ENCODE measurements around the gene CNTNAP3.
"Not testable (repeated sequence)": the region's sequence is repeated elsewhere in the genome, so short reads cannot be mapped to it uniquely, and the experiment has no call there.

CNTNAP3 gene

DNA sequence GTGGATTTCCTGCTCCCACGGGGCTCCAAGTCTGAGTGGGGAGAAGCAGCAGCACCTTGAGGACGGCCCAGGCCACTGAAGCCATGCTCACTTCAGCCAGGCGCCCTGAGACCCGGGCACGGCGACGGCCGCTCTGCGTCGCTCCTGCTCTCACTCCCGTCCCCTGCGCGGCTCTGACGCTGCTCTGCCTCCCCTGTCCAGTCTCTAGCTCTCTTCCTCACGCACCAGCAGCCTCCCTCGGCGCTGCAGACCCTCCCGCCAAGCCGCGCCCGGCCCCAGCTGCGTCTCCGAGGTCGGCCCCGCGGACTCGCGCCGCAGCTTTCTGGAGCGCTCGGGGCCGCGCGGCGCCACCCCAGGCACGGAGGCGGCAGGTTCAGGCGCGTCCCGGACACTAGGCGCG is at the start of gene CNTNAP3:
TSS of gene CNTNAP3 (minus strand) at position 188 of the 400 bp plus-strand sequence. CDS start at position 85, 103 bp downstream.
- not testable (repeated sequence) for DNase-seq

DNA sequence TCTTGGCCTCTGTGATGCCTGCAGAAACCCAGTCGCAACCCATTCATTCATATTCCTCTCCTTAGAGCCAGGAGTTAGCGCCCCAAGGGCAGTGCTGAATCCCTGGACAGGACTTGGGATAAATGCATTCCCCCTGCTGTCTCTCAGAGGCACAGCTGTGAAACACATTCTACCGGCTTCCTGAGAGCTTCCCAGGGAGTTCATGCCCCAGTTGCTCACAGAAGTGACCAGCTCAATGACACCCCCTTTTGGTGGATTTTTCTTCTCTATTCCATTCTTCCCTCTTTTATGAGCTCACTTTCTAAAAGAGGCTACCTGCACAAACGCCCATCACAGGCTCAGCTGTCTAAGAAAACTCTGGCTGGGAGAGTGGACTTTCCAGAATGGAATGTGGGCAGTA is 8.0 kb downstream of the CNTNAP3 start:
- DNase-seq, result not testable (repeated sequence)

DNA sequence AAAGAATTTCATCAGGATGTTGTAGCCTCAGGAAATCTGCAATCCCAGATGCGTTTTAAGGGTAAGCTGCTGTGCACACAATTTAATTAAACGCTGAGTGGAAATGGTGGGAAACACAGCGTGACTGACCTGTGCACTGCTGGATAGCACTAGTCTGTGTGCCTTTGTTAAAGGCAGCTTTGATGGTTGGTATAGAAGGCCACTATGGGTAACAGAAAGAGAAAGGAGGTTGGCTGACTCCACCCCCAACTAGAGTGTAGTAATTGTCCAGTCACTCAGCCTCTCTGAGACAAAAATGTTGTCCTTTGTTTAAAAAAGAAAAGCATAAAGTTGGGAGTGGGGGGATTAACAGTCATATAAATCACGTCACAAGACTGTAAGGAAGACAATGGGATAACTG is 45.5 kb downstream of the CNTNAP3 start:
- not testable (repeated sequence) for DNase-seq

DNA sequence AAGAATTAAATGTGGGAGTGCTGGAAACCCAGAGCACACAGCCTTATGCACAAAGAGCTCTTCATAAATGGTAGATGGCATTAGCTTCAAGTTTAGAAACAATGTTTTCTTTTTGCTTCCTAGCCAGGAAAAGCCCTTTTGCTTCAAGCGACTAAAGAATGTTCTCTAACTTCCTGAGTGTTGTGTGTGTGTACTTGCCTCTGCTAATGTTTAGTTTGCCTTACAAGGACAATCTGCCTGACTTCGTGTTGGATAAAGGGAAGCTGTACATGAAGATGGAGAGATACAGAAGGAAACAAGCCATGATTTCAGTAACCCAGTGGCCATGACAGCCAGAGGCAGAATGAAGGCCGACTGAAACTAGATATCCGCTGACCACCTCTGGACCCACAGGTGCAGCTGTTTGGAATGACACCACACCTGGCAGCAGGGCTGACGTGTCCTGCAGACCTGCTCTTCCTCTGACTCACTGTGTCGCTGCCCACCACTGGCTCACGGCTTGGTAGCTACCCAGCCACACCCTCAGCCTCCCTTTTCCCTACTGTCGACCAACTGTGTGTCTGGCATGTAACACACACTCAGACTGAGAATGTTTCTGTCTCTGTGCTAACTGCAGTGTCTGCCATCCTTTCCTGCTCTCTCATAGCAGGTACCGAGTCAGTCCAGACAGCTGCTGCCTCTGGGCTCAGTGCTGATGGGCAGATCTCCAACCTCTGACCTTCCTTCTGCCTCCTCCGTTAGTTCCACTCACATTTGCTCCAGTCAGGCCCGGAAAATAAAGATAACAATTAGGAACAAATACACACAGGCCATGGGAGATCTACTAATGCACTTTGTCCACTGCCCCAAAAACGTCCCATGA is 55.6 kb downstream of the CNTNAP3 start:
- DNase-seq, result not testable (repeated sequence)

DNA sequence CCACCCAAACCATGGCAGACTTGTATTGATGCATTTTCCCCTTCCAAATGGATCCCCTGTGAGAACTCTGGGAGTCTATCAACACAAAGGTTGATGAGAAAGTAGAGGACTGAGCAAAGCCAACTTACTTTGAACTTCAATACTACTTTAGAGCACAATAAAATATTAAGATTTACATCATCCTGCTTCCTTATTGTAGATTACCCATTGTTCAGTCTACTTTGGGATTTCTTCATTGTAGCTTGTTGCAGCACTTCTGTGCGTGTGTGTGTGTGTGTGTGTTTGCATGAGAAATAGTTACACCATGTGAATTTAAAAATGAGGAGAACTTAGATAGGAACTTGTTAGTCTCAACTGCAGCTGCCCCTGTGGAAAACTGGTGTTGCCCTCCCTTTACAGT is 72.0 kb downstream of the CNTNAP3 start:
- not testable (repeated sequence) for DNase-seq

DNA sequence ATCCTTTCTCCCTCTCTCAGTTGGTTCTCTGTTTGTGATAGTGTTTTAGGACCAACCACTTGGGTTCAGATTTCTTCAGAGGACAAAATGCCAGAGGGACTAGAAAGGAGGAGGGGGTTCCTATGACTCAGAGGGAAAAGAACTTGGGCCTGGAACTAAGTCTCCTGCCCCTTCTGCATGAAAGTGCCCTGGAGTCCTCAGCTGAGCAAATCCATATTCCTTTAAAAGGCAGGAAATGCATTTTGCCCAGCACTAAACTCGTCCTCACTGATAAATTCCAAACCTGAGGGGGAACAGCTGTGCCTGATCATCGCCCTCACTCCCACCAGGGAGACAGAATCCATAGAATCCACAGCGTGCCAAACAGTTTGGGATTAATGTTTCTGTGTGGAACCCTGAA is 78.2 kb downstream of the CNTNAP3 start:
- not testable (repeated sequence) for DNase-seq

DNA sequence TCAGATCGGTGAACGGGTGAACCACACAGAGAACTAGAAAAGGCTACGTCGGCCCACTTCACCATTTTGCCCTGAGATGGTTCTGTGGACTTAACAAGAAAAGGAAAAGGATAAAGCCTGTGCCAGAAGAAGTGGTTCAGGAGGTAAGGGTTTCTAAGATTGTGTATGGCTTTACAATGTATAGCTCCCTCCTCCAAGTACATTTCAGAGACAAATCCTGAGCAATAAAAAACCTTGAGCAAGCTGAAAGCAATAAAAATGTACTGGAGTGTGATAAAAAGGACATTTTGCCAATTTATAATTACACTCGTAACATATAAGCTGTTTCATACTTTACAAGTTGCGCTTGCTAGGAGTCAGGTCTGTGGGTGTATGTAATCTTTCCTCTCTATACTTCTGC is 81.3 kb downstream of the CNTNAP3 start:
- DNase-seq, result not testable (repeated sequence)

DNA sequence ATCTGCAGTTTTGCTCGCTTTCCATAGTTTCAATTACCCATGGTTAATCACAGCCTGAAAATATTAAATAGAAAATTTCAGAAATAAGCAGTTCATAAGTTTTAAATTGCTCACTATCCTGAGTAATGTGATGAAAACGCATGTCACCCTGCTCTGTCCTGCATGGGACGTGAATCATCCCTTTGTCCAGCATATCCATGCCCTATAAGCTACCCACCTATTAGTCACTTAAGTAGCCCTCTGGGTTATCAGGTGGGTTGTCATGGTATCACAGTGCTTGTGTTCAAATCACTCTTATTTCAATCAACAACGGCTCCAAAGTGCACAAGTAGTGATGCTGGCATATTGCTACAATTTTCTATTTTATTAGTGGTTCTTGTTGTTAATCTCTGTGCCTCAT is 82.1 kb downstream of the CNTNAP3 start:
- DNase-seq, result not testable (repeated sequence)

DNA sequence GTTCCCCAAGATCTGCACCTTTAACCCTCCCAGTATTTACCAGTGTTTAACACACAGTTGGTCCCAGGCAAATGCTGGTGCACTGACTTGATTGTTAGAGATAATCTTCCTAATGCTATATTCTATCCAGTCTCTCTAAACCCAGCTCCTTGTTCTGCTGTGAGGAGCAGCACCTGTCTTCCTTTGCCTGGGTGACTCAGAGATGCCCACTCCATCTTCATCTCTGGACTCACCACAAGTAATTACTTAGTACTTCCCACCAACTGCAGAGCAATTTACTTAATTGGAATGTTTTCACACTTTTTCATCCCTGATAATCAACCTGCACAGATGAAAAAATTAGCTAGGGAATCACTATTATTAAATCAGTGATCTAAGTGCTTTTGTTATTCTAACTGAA is 87.6 kb downstream of the CNTNAP3 start:
- DNase-seq, result not testable (repeated sequence)

DNA sequence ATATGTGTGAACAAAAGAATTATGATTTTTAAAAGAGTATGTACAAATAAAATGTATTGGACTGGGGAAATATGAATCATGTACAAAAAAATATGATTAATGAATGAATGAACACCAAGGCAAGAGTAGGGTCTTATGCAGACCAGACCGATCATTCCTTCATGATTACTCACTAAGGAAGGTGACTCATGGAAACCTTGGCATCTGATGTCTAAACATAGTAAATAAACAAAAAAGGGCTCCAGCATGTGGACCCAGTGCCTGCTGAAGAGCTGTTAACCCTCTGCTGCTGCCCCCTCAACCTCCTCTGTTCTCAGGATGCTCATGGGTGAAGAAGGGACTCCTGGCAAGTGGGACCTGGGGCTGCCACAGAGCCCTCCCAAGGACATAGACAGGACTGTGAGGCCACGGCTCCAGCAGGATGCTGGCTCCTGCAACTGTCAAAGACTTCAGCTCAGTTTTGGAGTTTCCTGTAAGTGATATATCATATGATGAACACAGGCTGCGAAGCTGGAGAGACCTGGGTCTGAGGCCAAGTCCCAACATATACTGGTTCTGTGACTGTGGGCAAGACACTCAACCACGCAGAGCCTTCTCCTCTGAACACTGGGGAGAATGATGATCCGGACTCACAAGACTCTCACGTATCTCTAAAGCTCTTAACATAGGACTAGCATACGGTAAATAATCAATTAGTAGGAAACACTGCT is 89.8 kb downstream of the CNTNAP3 start:
- not testable (repeated sequence) for DNase-seq

DNA sequence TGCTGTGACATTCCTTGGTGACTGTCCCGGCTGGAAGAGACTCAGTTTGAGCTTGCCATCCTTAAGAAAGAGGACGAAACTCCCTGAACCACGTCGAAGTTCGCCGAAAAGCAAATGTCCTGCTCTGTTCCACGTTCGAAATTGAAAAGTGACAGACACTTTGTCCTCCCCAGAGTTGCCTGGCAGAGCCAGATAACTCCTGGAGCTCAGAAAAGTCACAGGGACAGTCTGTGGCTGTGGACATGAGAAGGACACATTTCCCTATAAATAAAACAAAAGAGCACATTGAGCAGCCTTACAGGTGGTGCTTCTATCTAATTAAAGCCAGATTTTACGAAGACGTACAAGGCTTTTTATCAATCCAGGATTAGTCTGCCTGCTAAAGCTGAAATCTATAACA is 116.6 kb downstream of the CNTNAP3 start:
- not testable (repeated sequence) for DNase-seq

DNA sequence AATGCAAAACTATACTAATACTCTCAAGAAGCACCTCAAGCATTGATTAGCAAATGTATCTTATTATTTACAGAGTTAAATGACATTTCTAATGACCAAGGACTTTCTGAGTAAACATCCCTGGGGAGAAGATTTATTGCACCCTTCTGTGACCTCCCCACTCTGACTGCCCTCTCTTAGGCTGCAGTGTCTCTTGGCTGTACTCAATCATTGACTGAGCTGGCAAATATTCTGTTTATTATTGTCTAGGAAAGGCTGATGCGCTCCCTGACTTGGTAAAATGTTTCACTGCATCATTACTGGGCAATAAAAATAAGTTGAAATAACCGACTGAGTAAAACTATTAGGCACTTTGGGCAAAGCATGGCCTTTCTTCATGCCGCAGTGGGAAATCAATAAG is 130.3 kb downstream of the CNTNAP3 start:
- DNase-seq, result not testable (repeated sequence)

DNA sequence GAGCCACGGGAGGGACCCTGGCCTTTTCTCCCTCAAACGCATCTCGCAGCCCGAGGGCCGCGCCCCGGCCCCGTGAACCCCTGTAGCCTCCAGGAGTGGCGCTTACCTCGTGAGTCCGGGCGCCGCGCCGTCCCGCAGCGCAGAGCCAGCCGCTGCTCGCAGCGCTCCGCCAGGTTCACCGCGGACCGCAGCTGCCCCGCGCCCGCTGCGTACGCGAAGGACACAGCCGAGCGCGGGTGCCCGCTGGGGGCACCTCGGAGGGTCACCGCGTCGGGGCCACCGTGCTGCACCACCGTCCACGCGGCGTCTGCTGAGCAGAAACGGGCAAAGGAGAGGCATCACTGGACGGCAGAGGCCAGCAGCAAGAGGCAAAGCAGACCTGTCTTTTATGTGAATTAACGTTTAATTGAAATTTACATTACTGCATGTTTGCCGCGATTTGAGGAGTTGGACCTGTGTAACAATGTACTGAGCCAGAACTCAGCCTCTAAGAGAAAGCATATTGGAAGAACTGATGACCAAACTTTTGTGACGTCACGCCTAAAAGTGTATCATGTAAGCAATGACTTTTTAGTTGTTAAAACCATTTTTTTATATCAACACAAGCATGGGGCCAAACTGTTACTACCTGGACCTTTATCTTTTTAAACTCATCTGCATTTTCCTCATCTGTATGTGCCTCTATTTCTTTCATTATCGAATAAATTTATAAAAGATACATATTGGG is 155.0 kb downstream of the CNTNAP3 start:
- not testable (repeated sequence) for DNase-seq

DNA sequence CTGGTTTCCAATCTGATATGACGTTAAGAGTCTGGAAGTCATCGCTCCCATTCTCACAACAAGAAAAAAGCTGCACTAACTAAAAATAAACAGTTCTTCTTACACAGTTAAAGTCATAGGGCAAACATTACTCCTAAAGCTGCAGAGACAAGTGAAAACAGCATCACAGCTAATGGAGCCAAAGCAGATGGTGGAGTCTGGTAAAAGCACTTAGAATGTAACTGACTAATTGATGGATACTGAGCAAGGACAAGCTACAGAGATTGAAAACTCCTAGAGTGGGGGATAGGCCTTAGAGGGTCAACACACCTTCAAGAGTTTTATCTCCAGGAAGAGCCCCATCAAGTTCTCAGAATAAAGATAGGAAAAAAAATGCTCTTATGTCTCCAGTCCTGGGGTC is 166.6 kb downstream of the CNTNAP3 start:
- not testable (repeated sequence) for DNase-seq

DNA sequence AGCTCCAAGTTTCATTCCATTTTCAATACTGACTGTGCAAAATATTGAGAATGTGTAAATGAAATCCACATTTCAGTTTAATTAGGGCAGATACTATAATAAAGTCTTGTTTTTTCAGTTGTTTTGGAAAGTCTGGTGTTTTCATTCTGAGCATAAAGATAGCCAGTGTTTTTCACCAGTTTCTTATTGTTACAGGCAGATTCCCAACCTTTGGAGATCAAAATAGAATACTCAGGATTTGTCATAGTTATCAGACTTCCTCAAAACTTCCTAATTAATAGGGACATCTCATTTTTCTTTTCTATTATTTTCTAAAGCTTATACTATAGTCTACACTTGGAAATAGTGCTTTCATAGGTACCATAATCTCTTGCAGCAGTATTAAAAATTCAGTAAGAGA is 176.2 kb downstream of the CNTNAP3 start:
- DNase-seq, result not testable (repeated sequence)

DNA sequence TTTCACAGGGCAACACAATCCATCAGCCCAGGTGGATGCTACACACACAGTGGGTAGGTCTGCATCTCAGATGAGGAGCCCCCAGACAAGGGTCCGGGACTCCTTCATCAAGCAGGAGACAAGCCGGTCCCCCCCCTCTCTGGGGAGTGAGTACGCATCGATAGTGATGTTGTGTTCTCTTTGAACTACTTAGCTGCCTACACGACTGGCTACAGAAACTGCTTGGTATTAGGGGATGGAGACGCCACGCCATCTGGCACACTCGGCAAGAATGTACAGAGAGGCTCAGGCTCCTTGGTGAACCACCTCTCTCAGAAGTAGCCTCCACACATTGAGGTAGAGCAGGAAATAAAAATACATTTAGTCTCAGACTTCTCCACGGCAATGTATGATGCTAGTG is 179.8 kb downstream of the CNTNAP3 start:
- no peak for DNase-seq

DNA sequence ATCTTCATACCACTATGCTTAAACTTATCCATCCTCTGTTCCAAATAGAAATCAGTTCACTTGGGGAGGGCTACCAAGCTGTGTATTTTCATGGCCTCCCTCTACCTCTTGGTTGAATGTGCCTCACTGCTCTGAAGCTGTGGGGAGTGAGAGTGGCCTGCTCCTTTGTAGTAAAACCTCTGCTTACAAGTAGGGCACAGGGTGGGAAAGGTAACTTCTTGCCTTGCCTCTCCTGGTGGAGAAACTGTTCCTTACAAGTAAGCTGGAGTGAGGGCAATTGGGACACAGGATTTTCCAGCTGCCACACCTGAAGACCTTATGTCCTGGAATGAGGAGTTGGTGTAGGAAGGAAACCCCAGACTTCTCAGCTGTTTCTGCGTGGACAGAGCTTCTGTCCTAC is 190.8 kb downstream of the CNTNAP3 start:
- not testable (repeated sequence) for DNase-seq

DNA sequence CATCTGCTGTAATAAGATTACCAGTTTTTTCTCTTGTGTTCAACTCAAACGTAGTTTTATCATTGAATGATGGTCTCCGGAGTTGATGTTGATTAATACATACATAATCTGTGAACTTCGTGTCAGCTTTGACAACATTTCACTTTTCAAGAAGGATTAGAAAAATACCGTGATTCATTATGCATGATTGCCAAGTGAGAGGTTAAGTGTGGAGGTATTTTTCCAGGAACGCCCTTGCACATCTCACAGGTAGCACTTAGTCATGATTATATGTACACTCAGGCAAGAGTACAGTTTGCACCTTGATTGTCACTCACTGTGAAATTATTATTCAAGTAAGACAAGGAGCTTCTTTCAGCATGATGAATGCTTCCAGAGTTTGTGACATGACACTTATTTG is 202.7 kb downstream of the CNTNAP3 start:
- not testable (repeated sequence) for DNase-seq

DNA sequence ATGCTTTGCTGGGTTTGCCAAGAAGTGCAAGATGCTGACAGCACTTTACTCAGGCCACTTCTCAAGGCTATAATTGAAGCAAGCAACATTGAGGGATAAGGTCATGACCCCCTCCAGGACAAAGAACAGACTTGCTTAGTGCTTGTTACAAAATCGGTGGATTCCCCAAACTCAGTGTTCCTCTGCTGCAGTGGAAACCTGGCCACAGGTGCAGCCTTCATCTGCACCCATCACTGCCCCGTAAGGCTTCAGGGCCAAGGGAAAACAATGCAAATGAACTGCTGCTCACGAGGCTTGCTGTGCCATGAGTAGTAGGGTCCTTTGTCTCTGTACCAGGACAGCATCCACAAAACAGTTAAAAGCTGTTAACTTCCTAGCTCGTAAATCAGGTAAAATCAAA is 205.4 kb downstream of the CNTNAP3 start:
- DNase-seq, result not testable (repeated sequence)

DNA sequence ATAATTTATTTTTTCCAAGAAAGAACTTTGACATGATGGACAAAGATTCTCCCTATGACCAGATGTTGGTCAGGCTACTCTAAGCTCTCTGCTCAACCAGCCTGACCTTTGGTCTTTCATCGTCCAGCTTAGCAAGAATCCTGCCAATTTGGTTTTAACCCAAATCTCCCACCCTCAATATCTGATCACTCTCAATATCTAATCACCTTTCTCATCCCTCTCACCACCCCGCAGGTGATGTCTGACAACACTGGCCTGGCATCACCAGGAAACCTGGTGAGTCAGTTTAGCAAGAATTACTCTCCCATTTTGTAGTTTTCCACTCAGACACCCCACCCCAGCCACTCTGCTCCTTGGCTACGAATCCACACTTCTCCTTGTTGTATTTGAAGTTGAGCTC is 207.9 kb downstream of the CNTNAP3 start:
- not testable (repeated sequence) for DNase-seq

DNA sequence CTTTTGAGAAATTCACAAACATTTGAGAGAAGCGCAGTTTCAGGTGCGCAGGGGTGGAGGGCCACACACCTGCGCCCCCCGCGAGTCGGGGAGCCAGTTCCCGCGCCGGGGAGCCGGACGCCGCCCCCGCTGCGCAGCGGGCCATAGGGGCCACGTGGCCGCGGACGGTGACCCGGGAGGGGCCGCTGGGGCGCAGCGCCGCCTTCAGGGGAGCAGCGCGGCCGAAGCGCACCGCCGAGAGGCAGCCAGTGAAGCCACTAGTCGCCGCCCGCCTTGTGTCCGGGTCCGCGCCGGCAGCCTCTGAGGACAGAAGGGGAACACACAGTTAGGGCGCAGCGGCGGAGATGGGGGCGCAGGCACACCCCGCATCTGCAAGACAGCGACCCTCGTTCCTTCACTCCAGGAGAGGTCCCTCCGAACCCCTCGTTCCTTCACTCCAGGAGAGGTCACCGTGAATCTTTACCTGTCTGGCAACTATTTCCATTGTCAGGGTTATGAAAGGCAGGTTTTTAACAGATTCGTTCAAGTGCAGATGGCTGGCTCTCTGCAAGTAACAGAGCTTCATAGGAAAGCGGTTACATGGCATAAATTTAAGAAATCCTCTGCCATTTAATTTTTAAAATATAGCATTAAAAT is 209.2 kb downstream of the CNTNAP3 start:
- DNase-seq, result not testable (repeated sequence)
